Fibroblast of upper back skin (primary cell): ENCODE data around the gene EVC2.

Experiments
- DNase-seq: peaks from one replicate; pipeline ENCODE4 v3.0.0-alpha.2; 2013

The EVC2 gene

DNA sequence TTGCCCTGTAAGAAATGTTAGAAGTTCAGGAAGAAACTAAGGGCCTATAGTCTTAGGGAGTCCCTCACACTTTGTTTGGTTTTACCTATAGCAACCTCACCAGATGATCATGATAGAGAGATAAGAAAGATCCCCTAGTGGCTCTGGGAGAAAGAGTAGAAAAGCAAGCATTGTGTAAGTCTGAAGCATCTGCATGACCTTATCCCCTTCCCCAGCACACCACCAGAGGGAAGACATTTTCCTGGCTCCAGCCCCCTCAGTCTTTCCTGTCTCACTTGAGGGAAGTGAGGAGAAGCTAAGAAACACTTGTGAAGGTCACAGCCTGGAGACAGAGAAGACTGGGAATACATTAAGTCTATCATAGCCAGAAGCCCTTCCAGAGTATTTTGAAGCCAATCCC, 154.0 kb downstream of the EVC2 start:
- no peak for DNase-seq

GRCh38 chr4:5553801-5554200, 154.6 kb downstream of the EVC2 start:
- no peak for DNase-seq

DNA sequence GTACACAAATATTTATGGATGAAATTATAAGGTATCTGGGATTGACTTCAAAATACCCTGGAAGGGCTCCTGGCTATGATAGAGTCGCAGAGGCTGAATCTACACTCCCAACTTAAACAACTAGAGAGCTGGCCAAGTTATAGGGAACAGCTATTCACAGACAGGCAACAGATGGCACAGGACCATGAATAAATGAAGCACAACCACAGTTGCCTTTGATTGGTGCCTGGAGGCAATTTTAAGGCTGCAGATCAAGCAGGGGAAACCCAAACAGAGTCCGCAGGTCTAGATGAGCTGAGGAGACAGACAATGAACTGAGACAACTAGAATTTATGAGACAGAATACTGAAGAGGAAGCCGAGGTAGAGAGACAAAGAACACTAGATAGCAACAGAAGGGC, 155.9 kb downstream of the EVC2 start:
- no peak for DNase-seq

DNA sequence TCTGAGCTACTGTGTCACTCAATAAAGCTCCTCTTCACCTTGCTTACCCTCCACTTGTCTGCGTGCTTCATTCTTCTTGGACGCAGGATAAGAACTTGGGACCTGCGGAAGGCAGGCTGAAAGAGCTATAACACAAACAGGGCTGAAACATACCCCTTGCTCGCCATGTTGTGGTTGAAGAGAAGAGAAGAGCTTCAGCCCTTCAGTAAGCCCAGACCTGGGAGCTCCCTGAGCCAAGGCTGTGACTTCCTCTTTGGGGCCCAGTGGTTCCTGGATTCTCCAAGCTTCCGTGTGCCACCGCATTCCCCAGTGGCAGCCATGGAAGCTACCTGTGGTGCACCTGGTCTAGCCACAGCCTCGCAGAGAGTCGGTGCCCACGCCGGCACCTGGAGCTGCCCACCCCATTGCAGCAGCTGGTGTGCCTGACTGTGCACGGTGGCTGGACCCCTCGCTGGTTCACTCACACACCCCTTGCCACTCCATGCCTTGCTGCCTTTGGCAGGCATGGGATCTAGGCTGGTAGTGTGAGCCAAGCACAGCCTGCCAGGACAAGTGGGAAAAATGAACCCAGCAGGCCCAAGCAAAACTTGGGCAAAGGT, 160.6 kb downstream of the EVC2 start:
- no peak for DNase-seq

DNA sequence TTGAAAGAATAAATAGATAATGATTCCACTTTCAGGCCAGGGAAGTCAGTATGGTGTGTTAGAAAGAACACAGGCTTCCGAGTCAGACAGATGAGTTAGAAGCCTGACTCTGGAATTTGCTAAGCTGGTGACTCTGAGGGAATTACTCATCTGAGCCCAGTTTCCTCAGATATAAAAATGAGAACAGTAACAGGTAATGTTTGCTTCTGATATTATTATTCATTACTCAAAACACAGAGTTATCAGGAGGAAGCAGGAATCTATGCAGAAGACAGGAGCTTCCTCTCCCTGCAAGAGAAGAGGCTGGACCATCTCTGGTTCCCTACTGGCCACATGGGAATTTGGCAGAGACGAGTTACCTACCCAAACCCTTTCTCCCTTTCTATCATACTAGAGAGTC, 163.1 kb downstream of the EVC2 start:
- DNase-seq, result no peak

GRCh38 chr4:5544762-5545161, 163.6 kb downstream of the EVC2 start:
- DNase-seq, result no peak

DNA sequence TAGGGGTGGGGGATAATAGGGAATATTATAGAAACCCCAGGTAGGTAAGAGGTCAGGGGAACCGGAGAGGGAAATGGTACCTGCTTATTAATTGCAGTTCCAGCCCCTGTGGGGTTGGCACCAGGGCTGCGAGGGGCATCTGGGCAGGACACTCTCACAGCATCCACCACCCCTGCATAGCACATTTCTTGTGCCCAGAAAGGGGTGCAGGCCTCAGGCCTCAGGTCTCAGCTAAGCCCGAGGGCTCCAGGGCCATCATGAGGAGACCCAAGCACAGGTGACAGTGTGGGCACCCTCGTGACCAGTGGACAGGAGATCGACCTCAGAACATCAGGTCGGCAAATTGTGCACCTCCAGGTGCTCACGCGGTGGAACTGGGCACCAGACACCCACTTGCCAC, 164.7 kb downstream of the EVC2 start:
- no peak for DNase-seq

DNA sequence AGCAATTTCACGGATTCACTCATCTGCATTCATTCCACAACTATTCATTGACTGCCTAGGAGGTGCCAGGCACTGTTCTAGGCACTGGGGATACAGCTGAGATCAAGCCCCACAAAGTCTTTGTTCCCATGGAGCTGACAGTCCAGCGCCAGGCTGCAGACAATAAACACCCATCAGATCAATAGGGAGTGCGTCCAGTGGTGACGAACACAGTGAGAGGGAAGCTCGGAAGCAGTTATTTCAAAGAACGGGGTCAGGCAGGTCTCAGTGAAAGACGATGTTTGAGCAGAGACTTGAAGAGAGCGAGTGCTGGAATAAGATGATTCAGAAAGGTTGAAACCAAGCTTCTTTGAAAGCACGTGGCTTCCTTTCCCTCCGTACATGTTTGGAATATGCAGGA, 167.2 kb downstream of the EVC2 start:
- DNase-seq, result no peak

DNA sequence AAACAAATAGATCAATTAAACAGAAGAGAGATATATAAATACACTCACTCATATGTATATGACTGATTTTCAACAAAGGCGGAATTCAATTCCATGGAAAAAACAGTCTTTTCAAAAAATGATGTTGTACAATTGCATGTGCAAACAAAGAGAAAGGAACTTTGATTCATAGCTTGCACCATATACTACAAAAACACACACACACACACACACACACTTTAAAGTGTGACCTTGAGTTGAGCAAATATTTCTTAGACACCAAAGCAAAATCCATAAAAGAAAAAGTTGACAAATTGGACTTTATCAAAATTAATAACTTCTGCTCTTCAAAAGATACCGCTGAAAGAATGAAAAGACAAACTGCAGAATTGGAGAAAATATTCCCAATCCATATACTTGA, 168.8 kb downstream of the EVC2 start:
- no peak for DNase-seq

- DNase-seq, result no peak
Observed at GRCh38 chr4:5532100-5532499, 176.3 kb downstream of the EVC2 start.

- no peak for DNase-seq
Observed at GRCh38 chr4:5528031-5528436, 180.3 kb downstream of the EVC2 start.

DNA sequence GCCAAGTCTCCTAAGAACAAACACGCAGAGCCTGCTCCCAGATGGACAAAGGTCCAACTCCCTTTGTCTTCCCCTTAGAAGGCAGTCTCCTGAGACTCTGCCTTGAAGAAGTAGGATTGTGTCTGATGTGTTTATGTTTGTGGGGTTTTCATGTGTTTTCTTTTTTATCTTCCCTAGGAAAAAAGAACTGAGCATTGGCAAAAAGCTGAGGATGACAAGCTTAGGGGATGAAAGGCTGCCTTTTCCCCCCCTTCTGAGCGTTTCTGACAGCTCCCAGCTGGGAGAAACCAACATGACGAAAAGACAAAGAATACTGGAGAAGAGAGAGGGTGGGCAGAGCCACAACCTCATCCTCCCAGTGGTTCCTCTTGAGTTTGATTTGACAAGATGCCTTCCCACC, 181.1 kb downstream of the EVC2 start:
- no peak for DNase-seq

DNA sequence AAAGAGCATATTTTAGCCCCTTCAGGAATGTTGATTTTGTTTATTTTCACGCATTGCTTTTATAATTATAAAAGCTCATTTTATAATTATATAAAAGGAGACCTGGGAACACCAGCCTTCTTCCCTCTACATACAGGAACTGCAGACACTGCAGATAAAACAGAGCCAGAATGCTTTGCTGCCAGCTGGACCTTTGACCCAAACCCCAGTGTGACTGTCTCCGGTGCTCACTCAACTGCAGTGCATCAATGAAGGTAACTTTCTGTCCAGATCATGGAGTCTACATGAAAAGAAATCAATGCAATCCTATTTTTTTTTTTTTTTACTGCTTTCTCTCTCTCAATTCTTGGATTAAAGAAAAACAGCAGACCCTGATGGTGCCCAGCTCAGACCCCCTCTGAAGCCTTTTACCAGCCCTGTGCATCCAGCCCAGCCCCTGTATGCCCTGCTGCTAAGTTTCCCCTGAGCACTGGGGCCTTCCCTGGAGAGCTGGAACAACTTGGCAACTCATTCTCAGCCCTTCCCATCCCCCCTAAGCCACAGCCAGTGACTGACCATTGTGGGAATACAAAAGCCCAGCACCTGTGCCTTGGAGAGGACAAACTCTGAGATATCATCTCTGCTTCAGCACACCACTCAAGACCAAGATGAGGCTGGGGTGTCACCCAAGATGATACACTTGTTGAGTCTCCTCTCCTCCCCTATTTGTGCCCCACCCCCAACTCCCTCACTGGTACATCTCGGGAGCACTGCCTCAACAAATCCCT, 182.1 kb downstream of the EVC2 start:
- DNase-seq, result no peak

DNA sequence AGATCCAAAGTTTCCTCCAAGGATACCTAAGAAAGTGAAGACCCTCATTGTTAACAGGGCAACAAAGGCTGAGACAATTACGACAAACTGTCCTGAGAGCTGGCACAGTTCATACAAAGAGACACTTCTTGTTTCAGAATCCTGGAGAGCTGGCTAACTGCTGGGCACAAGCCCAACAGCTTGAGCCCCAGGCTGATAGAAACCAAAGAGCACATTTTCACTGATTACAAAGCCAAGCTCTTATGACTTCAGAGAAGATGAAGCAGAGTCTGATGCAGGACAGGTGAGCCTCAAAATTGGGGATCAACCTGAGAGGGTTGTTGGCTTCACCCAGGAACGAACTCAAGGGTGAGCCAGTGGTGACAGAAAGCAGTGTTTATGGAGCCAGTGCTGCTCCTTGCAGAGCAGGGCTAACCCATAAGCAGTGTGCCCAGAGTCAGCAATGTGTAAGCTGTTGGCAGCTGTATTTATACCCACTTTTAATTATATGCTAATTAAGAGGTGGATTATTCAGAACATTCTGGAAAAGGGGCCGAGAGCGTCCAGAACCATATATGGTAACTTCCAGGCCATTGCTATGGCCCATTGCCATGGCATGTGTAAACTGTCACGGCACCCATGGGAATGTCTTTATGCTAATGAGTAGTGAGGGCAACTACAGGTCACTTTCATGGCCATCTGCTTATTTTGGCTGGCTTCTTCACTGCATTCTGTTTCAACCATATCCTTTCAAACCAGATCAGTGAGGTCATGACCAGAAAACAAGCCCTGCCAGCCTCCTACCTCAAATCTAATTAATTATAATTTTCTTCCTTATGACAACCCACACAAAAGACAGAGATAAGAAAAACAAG, 183.7 kb downstream of the EVC2 start:
- DNase-seq, result peak; percentile 4

GRCh38 chr4:5517372-5517771, 191.0 kb downstream of the EVC2 start:
- DNase-seq, result no peak

DNA sequence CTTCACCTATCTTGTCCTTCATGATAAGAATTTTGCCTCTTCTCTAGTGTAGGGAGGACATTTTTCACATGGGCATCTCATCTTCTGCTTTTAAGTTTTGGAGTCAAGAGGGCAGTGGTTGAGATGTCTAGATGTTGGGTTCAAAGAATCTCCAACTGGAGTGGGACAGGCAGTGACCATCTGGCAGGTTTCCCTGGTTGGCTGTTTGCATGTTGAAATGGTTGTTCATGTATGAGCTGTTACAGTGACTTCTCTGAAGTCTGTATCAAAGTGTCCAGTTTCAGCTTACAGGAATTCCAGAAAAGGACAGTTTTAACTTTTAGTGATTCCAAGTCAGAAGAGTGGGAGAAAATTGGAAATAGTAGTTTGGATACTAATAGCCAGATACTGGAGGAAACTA, 192.7 kb downstream of the EVC2 start:
- no peak for DNase-seq
